ENCODE measurements around the gene BANF2. TPM values are rescaled to one million over a fixed set of nuclear protein-coding genes. Genes with fewer than 3 reads are reported as not detected.

BANF2 gene
- polyA plus RNA-seq, 1 donor from 2014 or later: not detected

DNA sequence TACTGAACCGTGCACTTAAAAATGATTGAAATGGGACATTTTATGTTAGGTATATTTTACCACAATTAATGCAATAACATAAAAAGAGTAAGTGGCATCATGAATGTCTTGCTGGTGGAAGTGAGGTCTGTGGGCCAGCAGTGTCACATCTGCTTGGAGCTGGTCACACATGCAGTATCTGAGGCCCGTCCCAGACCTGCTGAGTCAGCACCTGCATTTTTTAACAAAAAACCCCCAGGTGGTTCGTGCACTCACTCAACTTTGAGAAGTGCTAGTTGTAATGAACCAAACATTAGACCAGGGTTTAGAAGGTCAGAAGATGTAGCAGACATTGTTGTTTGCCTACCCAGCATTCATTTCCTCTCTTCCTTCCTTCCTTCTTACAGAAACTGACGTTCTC, 21.0 kb downstream of the BANF2 start:
- no peak overlapping the region for H3K9ac ChIP-seq (ENCODE audit: low read length)
- no peak overlapping the region for H2AFZ ChIP-seq (ENCODE audit: low read depth, low read length)
- no peak overlapping the region for H3K4me2 ChIP-seq (ENCODE audit: low read length)
- no peaks in the 10 kb centered on the region for H3K9me3 ChIP-seq (ENCODE audit: low read length)
- TF ChIP-seq, protein P1, sequence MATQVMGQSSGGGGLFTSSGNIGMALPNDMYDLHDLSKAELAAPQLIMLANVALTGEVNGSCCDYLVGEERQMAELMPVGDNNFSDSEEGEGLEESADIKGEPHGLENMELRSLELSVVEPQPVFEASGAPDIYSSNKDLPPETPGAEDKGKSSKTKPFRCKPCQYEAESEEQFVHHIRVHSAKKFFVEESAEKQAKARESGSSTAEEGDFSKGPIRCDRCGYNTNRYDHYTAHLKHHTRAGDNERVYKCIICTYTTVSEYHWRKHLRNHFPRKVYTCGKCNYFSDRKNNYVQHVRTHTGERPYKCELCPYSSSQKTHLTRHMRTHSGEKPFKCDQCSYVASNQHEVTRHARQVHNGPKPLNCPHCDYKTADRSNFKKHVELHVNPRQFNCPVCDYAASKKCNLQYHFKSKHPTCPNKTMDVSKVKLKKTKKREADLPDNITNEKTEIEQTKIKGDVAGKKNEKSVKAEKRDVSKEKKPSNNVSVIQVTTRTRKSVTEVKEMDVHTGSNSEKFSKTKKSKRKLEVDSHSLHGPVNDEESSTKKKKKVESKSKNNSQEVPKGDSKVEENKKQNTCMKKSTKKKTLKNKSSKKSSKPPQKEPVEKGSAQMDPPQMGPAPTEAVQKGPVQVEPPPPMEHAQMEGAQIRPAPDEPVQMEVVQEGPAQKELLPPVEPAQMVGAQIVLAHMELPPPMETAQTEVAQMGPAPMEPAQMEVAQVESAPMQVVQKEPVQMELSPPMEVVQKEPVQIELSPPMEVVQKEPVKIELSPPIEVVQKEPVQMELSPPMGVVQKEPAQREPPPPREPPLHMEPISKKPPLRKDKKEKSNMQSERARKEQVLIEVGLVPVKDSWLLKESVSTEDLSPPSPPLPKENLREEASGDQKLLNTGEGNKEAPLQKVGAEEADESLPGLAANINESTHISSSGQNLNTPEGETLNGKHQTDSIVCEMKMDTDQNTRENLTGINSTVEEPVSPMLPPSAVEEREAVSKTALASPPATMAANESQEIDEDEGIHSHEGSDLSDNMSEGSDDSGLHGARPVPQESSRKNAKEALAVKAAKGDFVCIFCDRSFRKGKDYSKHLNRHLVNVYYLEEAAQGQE (IDR thresholded peaks at IDR 0.05; ENCODE audit: borderline replicate concordance): no peak
- TF ChIP-seq POLR2AphosphoS5 (IDR thresholded peaks at IDR 0.05): no peak
- no peak for TF ChIP-seq EP300 (conservative IDR thresholded peaks at IDR 0.05; ENCODE audit: poor library complexity, severe bottlenecking)
- no peaks in the 10 kb centered on the region for H3K79me2 ChIP-seq (replicated peaks; ENCODE audit: insufficient read depth, low read length)
- H3F3A ChIP-seq (ENCODE audit: insufficient read depth, low read length, poor library complexity, severe bottlenecking): no peaks in the 10 kb centered on the region
- no peaks in the 10 kb centered on the region for H4K20me1 ChIP-seq (ENCODE audit: insufficient read depth)
- no peak overlapping the region for H3K4me3 ChIP-seq (ENCODE audit: low read length)
- H3K27me3 ChIP-seq (ENCODE audit: insufficient read depth, low read depth, low read length): no peaks in the 10 kb centered on the region
- no peaks in the 10 kb centered on the region for H3K9me2 ChIP-seq (ENCODE audit: insufficient read depth, low read length)
- no peak overlapping the region for H3K27ac ChIP-seq (ENCODE audit: low read length)
- no peaks in the 10 kb centered on the region for H3K36me3 ChIP-seq (ENCODE audit: insufficient read depth, low read length)

DNA sequence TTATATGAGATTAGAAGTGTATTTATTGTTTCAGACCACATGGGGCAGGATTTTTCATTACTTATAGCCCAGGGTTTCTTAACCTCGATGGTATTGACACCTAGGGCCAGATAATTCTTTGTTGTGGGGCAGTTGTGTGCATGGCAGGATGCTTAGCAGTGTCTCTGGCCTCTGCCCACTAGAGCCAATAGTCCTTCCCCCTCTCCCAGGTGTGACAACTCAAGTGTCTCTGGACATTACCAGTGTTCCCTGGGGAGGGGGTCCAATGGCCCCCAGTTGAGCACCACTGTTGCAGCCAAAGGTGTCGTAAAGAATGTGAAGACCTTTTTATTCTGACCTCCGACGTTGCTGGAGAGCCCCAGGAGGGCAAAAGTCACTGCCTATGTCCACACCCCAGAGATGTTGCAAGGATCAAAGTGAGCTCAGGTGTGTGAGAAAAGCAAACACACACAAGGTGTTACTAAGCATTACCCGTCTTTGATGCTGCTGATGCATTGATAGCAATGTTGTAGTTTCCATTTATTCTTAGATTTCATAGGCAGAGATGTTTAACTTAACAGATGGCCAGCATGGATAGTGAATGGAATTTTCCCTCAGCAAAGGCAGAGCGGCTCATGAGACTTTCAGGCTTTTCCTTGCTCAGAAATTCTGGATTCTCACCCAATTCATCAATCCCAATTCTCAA, 22.2 kb downstream of the BANF2 start:
- H2AFZ ChIP-seq (ENCODE audit: low read depth, low read length): no peak overlapping the region
- H3K27ac ChIP-seq (ENCODE audit: low read length): no peak overlapping the region
- no peaks in the 10 kb centered on the region for H3K9me2 ChIP-seq (ENCODE audit: insufficient read depth, low read length)
- no peaks in the 10 kb centered on the region for H3K36me3 ChIP-seq (ENCODE audit: insufficient read depth, low read length)
- H3K4me3 ChIP-seq (ENCODE audit: low read length): no peak overlapping the region
- H3K9me3 ChIP-seq (ENCODE audit: low read length): no peaks in the 10 kb centered on the region
- H3K27me3 ChIP-seq (ENCODE audit: insufficient read depth, low read depth, low read length): no peaks in the 10 kb centered on the region
- H4K20me1 ChIP-seq (ENCODE audit: insufficient read depth): no peaks in the 10 kb centered on the region
- H3F3A ChIP-seq (ENCODE audit: insufficient read depth, low read length, poor library complexity, severe bottlenecking): no peaks in the 10 kb centered on the region
- no peak overlapping the region for H3K4me2 ChIP-seq (ENCODE audit: low read length)
- no peaks in the 10 kb centered on the region for H3K79me2 ChIP-seq (replicated peaks; ENCODE audit: insufficient read depth, low read length)
- TF ChIP-seq EP300 (conservative IDR thresholded peaks at IDR 0.05; ENCODE audit: poor library complexity, severe bottlenecking) (no peak), RAD21 (conservative IDR thresholded peaks at IDR 0.05) (no peak), POLR2AphosphoS5 (IDR thresholded peaks at IDR 0.05) (no peak), EZH2 (IDR thresholded peaks at IDR 0.05; ENCODE audit: borderline replicate concordance, insufficient read depth, low read length, poor library complexity, severe bottlenecking) (no peak), TAF1 (IDR thresholded peaks at IDR 0.05; ENCODE audit: low read depth) (no peak), MXI1 (conservative IDR thresholded peaks at IDR 0.05; ENCODE audit: poor library complexity, severe bottlenecking) (no peak), SMC3 (conservative IDR thresholded peaks at IDR 0.05; ENCODE audit: poor library complexity) (no peak)
- TF ChIP-seq, protein P1 (IDR thresholded peaks at IDR 0.05; ENCODE audit: borderline replicate concordance): no peak
- TF ChIP-seq, protein P2, sequence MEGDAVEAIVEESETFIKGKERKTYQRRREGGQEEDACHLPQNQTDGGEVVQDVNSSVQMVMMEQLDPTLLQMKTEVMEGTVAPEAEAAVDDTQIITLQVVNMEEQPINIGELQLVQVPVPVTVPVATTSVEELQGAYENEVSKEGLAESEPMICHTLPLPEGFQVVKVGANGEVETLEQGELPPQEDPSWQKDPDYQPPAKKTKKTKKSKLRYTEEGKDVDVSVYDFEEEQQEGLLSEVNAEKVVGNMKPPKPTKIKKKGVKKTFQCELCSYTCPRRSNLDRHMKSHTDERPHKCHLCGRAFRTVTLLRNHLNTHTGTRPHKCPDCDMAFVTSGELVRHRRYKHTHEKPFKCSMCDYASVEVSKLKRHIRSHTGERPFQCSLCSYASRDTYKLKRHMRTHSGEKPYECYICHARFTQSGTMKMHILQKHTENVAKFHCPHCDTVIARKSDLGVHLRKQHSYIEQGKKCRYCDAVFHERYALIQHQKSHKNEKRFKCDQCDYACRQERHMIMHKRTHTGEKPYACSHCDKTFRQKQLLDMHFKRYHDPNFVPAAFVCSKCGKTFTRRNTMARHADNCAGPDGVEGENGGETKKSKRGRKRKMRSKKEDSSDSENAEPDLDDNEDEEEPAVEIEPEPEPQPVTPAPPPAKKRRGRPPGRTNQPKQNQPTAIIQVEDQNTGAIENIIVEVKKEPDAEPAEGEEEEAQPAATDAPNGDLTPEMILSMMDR (IDR thresholded peaks at IDR 0.05; ENCODE audit: poor library complexity, severe bottlenecking): no peak
- no peak overlapping the region for H3K9ac ChIP-seq (ENCODE audit: low read length)

Data from neural cell (in vitro differentiated cells).